Subcutaneous adipose tissue (tissue), 4 donors: ENCODE measurements around the gene CAVIN4. TPM values are rescaled to one million over a fixed set of nuclear protein-coding genes. Genes with fewer than 3 reads are reported as not detected.

Experiments used
- CTCF ChIP-seq: fragments of 450-650 bp; IDR thresholded peaks from one replicate; pipeline ENCODE4 v1.5.1; 2016; ENCODE audit warnings: low read depth, mild to moderate bottlenecking, control low read depth, antibody characterized with exemption, moderate library complexity
- total RNA-seq, 4 donors: library from RNA; depleted of rRNA; stranded (reverse); fragments of >200 nt; gene quantifications; one replicate each; pipeline ENCODE4 v1.1.0, GENCODE V29; 2016

Gene CAVIN4
- total RNA-seq, 4 donors from 2014 or later, result 0.17 to 0.49 (median 0.31) TPM

- no peak for TF ChIP-seq CTCF
Observed at GRCh38 chr9:100626949-100627348, 49.1 kb downstream of the CAVIN4 start.

DNA sequence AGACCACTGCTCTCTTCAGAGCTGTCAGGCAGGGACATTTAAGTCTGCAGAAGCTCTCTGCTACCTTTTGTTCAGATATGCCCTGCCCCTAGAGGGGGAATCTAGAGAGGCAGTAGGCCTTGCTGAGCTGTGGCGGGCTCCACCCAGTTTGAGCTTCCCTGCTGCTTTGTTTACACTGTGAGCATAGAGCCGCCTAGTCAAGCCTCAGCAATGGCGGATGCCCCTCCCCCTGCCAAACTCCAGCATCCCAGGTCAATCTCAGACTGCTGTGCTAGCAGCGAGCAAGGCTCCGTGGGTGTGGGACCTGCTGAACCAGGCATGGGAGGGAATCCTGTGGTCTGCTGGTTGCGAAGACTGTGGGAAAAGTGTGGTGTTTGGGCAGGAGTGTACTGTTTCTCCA is 59.9 kb downstream of the CAVIN4 start:
- TF ChIP-seq CTCF, result no peak

Other genes starting within 250 kb of the CAVIN4 start
- 10 to 100 TPM in 3 of 4 donors, 1 to 10 TPM in 1; 8.7 to 27.6 (median 14.6) TPM for gene TEX10, start 225.1 kb upstream of the CAVIN4 start, total RNA-seq
- gene MSANTD3, start 150.9 kb upstream of the CAVIN4 start, total RNA-seq, result 10 to 100 TPM in 3 of 4 donors, 1 to 10 TPM in 1; 9.0 to 17.4 (median 14.7) TPM
- gene TMEFF1, start 104.9 kb upstream of the CAVIN4 start, total RNA-seq, result 1 to 10 TPM in 1 of 4 donors, under 1 TPM in 1, not detected in 2; 0.22 to 2.9 TPM